ENCODE measurements around the gene DNAH3.

DNAH3 gene

GRCh38 chr16:20918486-20919239 is 232.0 kb downstream of the DNAH3 start:
- Histone ChIP-seq H3K9me3 (ENCODE audit: control insufficient read depth, low read length) (no peaks in the 10 kb centered on the region), H3K4me3 (ENCODE audit: insufficient read depth, low read depth, low read length) (no peak overlapping the region), H3K4me1 (ENCODE audit: control insufficient read depth, insufficient read depth, low read length) (no peaks in the 10 kb centered on the region), H3K27ac (ENCODE audit: insufficient read depth, low read depth, low read length, poor library complexity, severe bottlenecking) (no peak overlapping the region), H3K36me3 (ENCODE audit: control insufficient read depth, insufficient read depth, low read length) (no peaks in the 10 kb centered on the region), H3K27me3 (ENCODE audit: control insufficient read depth, insufficient read depth, low read length, poor library complexity, severe bottlenecking) (no peaks in the 10 kb centered on the region)
- WGBS, 2 experiments, result 82 to 86% methylated on average over 4 of the region's 4 CpGs

- Histone ChIP-seq H3K27ac (ENCODE audit: insufficient read depth, low read depth, low read length, poor library complexity, severe bottlenecking) (no peak overlapping the region), H3K9me3 (ENCODE audit: control insufficient read depth, low read length) (no peaks in the 10 kb centered on the region), H3K36me3 (ENCODE audit: control insufficient read depth, insufficient read depth, low read length) (no peaks in the 10 kb centered on the region), H3K4me1 (ENCODE audit: control insufficient read depth, insufficient read depth, low read length) (no peaks in the 10 kb centered on the region), H3K27me3 (ENCODE audit: control insufficient read depth, insufficient read depth, low read length, poor library complexity, severe bottlenecking) (no peaks in the 10 kb centered on the region), H3K4me3 (ENCODE audit: insufficient read depth, low read depth, low read length) (no peak overlapping the region)
- WGBS, 2 experiments, result 92 to 97% methylated on average over 4 of the region's 4 CpGs
Observed at GRCh38 chr16:20916942-20917341, 233.7 kb downstream of the DNAH3 start.

DNA sequence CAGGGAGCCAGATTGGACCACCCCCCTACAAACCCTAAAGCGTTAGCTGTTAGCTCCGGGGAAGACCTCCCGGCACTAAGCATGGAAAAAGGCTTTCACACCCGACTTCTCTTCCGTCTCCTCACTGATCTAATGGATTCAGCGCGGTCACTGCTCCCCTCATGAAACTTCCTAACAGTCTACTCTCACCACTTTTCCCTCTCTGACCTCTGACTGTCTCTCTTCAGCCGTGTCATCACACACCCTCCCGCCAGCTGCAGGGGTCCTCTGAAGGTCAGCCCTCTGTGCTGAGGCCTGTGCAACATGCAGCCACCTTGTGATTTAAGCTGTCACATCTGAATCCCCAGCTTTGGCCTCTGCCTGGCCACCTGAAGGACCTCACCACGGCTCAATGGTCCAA is 234.4 kb downstream of the DNAH3 start:
- Histone ChIP-seq H3K9me3 (ENCODE audit: control insufficient read depth, low read length) (no peaks in the 10 kb centered on the region), H3K4me1 (ENCODE audit: control insufficient read depth, insufficient read depth, low read length) (no peaks in the 10 kb centered on the region)
- WGBS, 2 experiments, result 87 to 91% methylated on average over 10 of the region's 10 CpGs

DNA sequence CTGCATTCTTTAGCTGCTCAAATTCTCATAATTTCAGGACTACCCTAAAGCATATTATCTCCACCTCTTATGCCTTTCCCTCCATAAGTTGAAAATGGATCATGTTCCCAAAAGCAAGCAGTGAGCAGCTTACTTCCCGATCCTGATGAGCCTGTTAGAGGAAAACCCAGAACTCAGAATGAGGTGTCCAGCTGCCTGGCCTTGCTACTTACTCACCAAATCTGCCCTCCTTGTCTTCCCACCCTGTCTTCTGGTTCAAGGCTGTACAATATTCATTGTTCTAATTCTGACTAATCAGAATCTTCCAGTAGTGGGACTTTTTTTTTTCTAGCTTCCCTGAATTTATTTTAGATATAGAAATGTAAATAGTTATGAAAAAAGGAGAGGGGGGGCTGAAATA is 239.3 kb downstream of the DNAH3 start:
- Histone ChIP-seq H3K9me3 (ENCODE audit: control insufficient read depth, low read length) (no peaks in the 10 kb centered on the region), H3K27me3 (ENCODE audit: control insufficient read depth, insufficient read depth, low read length, poor library complexity, severe bottlenecking) (no peaks in the 10 kb centered on the region), H3K27ac (ENCODE audit: insufficient read depth, low read depth, low read length, poor library complexity, severe bottlenecking) (no peak overlapping the region), H3K4me3 (ENCODE audit: insufficient read depth, low read depth, low read length) (no peak overlapping the region), H3K4me1 (ENCODE audit: control insufficient read depth, insufficient read depth, low read length) (no peaks in the 10 kb centered on the region), H3K36me3 (ENCODE audit: control insufficient read depth, insufficient read depth, low read length) (no peaks in the 10 kb centered on the region)
- 89 to 91% methylated on average over 1 of the region's 1 CpG for WGBS, 2 experiments

More for the DNA sequence above, 234.4 kb downstream of the DNAH3 start:
- Histone ChIP-seq H3K4me3 (ENCODE audit: insufficient read depth, low read depth, low read length) (no peak overlapping the region), H3K27me3 (ENCODE audit: control insufficient read depth, insufficient read depth, low read length, poor library complexity, severe bottlenecking) (no peaks in the 10 kb centered on the region), H3K36me3 (ENCODE audit: control insufficient read depth, insufficient read depth, low read length) (no peaks in the 10 kb centered on the region), H3K27ac (ENCODE audit: insufficient read depth, low read depth, low read length, poor library complexity, severe bottlenecking) (no peak overlapping the region)

DNA sequence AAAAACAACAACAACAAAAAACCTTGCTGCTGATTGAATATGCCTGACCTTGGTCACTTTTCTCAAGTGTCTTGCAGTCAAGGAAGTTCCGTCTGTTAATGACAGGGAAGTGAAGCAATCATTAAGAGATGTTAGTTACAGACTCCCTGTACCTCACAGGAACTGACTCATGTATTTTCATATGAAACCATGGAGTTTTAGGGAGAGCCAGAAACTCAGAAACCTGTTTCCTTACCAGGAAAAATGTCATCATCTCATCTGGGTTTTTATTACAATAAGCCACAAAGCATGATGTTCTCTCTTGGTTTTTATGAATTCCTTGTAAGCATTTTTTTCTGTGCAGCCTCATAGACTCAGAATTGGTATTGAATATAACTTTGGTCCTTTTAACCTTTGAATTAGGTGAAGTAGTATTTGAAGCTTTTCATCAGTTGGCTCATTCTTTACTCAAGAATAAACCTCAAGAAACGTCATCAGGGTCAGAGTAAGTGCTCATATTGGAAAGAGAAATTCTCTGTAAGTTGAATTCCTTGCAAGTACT is 239.8 kb downstream of the DNAH3 start:
- no peaks in the 10 kb centered on the region for H3K9me3 ChIP-seq (ENCODE audit: control insufficient read depth, low read length)
- H3K27me3 ChIP-seq (ENCODE audit: control insufficient read depth, insufficient read depth, low read length, poor library complexity, severe bottlenecking), result no peaks in the 10 kb centered on the region
- H3K27ac ChIP-seq (ENCODE audit: insufficient read depth, low read depth, low read length, poor library complexity, severe bottlenecking), result no peak overlapping the region
- no peaks in the 10 kb centered on the region for H3K4me1 ChIP-seq (ENCODE audit: control insufficient read depth, insufficient read depth, low read length)
- WGBS, 2 experiments, result 85 to 94% methylated on average over 2 of the region's 2 CpGs
- H3K36me3 ChIP-seq (ENCODE audit: control insufficient read depth, insufficient read depth, low read length), result no peaks in the 10 kb centered on the region
- H3K4me3 ChIP-seq (ENCODE audit: insufficient read depth, low read depth, low read length), result no peak overlapping the region

GRCh38 chr16:20906341-20907255 is 244.0 kb downstream of the DNAH3 start:
- Histone ChIP-seq H3K27ac (ENCODE audit: insufficient read depth, low read depth, low read length, poor library complexity, severe bottlenecking) (no peak overlapping the region), H3K9me3 (ENCODE audit: control insufficient read depth, low read length) (no peaks in the 10 kb centered on the region), H3K4me3 (ENCODE audit: insufficient read depth, low read depth, low read length) (no peak overlapping the region), H3K27me3 (ENCODE audit: control insufficient read depth, insufficient read depth, low read length, poor library complexity, severe bottlenecking) (no peaks in the 10 kb centered on the region), H3K36me3 (ENCODE audit: control insufficient read depth, insufficient read depth, low read length) (no peaks in the 10 kb centered on the region), H3K4me1 (ENCODE audit: control insufficient read depth, insufficient read depth, low read length) (no peaks in the 10 kb centered on the region)
- 95 to 98% methylated on average over 4 of the region's 4 CpGs for WGBS, 2 experiments

DNA sequence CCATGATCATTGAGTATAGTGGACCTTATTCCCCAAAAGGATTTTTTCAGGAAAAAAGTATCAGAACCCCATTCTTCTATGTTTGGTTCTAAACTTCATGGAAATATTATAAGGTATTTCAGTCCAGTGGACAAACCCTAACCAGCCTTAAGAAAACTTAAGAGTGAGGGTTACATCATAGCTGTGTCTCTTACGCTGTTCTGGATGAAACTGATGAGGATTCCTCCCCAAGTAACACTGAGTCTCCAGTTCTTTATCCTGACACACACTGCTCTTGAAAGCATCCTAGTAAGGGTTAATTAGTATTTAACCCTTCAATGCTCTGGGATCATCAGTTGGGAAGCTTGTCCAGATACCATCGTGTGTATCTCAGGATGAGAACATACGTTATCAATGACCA is 245.1 kb downstream of the DNAH3 start:
- WGBS, 2 experiments, result 94 to 100% methylated on average over 1 to 3 of the region's 3 CpGs
- no peaks in the 10 kb centered on the region for H3K4me1 ChIP-seq (ENCODE audit: control insufficient read depth, insufficient read depth, low read length)

GRCh38 chr16:20904507-20905081 is 246.1 kb downstream of the DNAH3 start:
- Histone ChIP-seq H3K4me3 (ENCODE audit: insufficient read depth, low read depth, low read length) (no peak overlapping the region), H3K27me3 (ENCODE audit: control insufficient read depth, insufficient read depth, low read length, poor library complexity, severe bottlenecking) (no peaks in the 10 kb centered on the region), H3K36me3 (ENCODE audit: control insufficient read depth, insufficient read depth, low read length) (no peaks in the 10 kb centered on the region), H3K9me3 (ENCODE audit: control insufficient read depth, low read length) (no peaks in the 10 kb centered on the region), H3K4me1 (ENCODE audit: control insufficient read depth, insufficient read depth, low read length) (no peaks in the 10 kb centered on the region), H3K27ac (ENCODE audit: insufficient read depth, low read depth, low read length, poor library complexity, severe bottlenecking) (no peak overlapping the region)
- WGBS, 2 experiments, result 92 to 97% methylated on average over 3 of the region's 3 CpGs

More for the DNA sequence above, 245.1 kb downstream of the DNAH3 start:
- Histone ChIP-seq H3K27ac (ENCODE audit: insufficient read depth, low read depth, low read length, poor library complexity, severe bottlenecking) (no peak overlapping the region), H3K36me3 (ENCODE audit: control insufficient read depth, insufficient read depth, low read length) (no peaks in the 10 kb centered on the region), H3K4me3 (ENCODE audit: insufficient read depth, low read depth, low read length) (no peak overlapping the region), H3K27me3 (ENCODE audit: control insufficient read depth, insufficient read depth, low read length, poor library complexity, severe bottlenecking) (no peaks in the 10 kb centered on the region), H3K9me3 (ENCODE audit: control insufficient read depth, low read length) (no peaks in the 10 kb centered on the region)

DNA sequence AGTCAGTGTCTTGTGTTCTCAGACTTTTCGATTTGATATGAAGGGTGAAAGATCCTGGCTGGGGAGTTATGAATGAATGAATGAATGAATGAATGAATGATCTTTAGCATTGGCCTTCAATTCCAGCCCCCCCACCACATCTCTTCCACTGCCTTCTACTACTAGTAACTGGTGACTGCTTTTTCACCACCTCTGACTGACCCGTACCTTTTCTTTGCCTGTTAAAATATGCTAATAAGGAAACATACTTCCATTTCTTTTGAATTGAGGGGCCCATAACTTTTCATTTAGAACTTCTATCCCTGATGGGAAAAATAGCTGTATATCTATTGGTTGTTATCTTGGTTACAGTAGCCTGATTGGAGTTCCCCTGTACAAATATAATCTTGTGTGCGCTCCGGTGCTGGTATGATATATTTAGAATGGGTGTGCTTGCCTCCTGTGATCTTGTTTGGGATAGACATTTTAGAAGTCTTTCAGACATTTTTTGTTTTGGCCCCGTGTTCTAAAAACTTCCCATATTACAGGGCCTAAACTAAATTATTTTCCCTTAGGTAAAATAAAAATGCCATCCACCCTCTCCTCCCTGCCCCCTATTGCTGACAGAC is 246.6 kb downstream of the DNAH3 start:
- Histone ChIP-seq H3K27ac (ENCODE audit: insufficient read depth, low read depth, low read length, poor library complexity, severe bottlenecking) (no peak overlapping the region), H3K4me3 (ENCODE audit: insufficient read depth, low read depth, low read length) (no peak overlapping the region), H3K27me3 (ENCODE audit: control insufficient read depth, insufficient read depth, low read length, poor library complexity, severe bottlenecking) (no peaks in the 10 kb centered on the region), H3K9me3 (ENCODE audit: control insufficient read depth, low read length) (no peaks in the 10 kb centered on the region), H3K4me1 (ENCODE audit: control insufficient read depth, insufficient read depth, low read length) (no peaks in the 10 kb centered on the region), H3K36me3 (ENCODE audit: control insufficient read depth, insufficient read depth, low read length) (no peaks in the 10 kb centered on the region)
- WGBS, 2 experiments, result 69 to 79% methylated on average over 4 to 5 of the region's 5 CpGs
